Neural cell (in vitro differentiated cells): ENCODE results near the gene NRARP. TPM values are rescaled to one million over a fixed set of nuclear protein-coding genes. Genes with fewer than 3 reads are reported as not detected.

Experiments
- H2AFZ ChIP-seq: fragments of 200-600, 300-800 bp; sonication (generic), shearing (Covaris generic); 2 replicates; pipeline ENCODE4 v1.6.0; 2014; ENCODE audit warnings: low read depth, mild to moderate bottlenecking, antibody characterized with exemption, low read length, moderate library complexity
- H3F3A ChIP-seq: fragments of 200-600 bp; shearing (Covaris generic); 2 replicates; pipeline ENCODE4 v1.6.1; 2016; ENCODE audit warnings: mild to moderate bottlenecking, moderate library complexity, mixed read lengths, antibody characterized with exemption, low read length; ENCODE audit not compliant: insufficient read depth, poor library complexity, severe bottlenecking
- H3K27ac ChIP-seq: fragments of 200-600, 300-800 bp; sonication (generic), shearing (Covaris generic); 2 replicates; pipeline ENCODE4 v1.5.1; 2014; ENCODE audit warnings: mild to moderate bottlenecking, low read length, moderate library complexity
- H3K27me3 ChIP-seq: fragments of 300-800, 200-600 bp; sonication (generic), shearing (Covaris generic); 2 replicates; pipeline ENCODE4 v1.6.0; 2014; ENCODE audit warnings: mild to moderate bottlenecking, low read depth, low read length, moderate library complexity; ENCODE audit not compliant: insufficient read depth
- H3K36me3 ChIP-seq: fragments of 300-800, 200-600 bp; sonication (generic), shearing (Covaris generic); 2 replicates; pipeline ENCODE4 v1.5.1; 2014; ENCODE audit warnings: mild to moderate bottlenecking, antibody characterized with exemption, low read length, moderate library complexity; ENCODE audit not compliant: insufficient read depth
- H3K4me2 ChIP-seq: fragments of 300-800, 200-600 bp; sonication (generic), shearing (Covaris generic); 2 replicates; pipeline ENCODE4 v1.6.0; 2014; ENCODE audit warnings: mild to moderate bottlenecking, low read length
- H3K4me3 ChIP-seq: fragments of 300-800, 200-600 bp; sonication (generic), shearing (Covaris generic); 2 replicates; pipeline ENCODE4 v1.5.1; 2014; ENCODE audit warnings: mild to moderate bottlenecking, low read length, moderate library complexity
- H3K79me2 ChIP-seq: fragments of 200-600 bp; shearing (Covaris generic); replicated peaks from 2 replicates; pipeline ENCODE4 v1.6.0; 2014; ENCODE audit warnings: mild to moderate bottlenecking, low read length, moderate library complexity; ENCODE audit not compliant: insufficient read depth
- H3K9ac ChIP-seq: fragments of 300-800, 200-600 bp; sonication (generic), shearing (Covaris generic); 2 replicates; pipeline ENCODE4 v1.6.1; 2016; ENCODE audit warnings: mild to moderate bottlenecking, low read length, mixed read lengths
- H3K9me2 ChIP-seq: fragments of 200-600 bp; shearing (Covaris generic); 2 replicates; pipeline ENCODE4 v1.6.1; 2016; ENCODE audit warnings: mild to moderate bottlenecking, low read length, mixed read lengths; ENCODE audit not compliant: insufficient read depth
- H3K9me3 ChIP-seq: fragments of 200-600, 300-800 bp; sonication (generic), shearing (Covaris generic); 2 replicates; pipeline ENCODE4 v1.6.1; 2016; ENCODE audit warnings: mild to moderate bottlenecking, mixed run types, low read length, moderate library complexity, mixed read lengths
- H4K20me1 ChIP-seq: fragments of 200-600 bp; shearing (Covaris generic); 2 replicates; pipeline ENCODE4 v1.6.1; 2016; ENCODE audit warnings: mild to moderate bottlenecking, mixed run types; ENCODE audit not compliant: insufficient read depth
- EP300 ChIP-seq: fragments of 450-650 bp; conservative IDR thresholded peaks from 2 replicates; pipeline ENCODE4 v1.6.1; 2014; ENCODE audit warnings: antibody characterized with exemption, mild to moderate bottlenecking, moderate library complexity; ENCODE audit not compliant: poor library complexity, severe bottlenecking
- MXI1 ChIP-seq: fragments of 450-650 bp; conservative IDR thresholded peaks from 2 replicates; pipeline ENCODE4 v1.6.1; 2014; ENCODE audit warnings: antibody characterized with exemption, mild to moderate bottlenecking; ENCODE audit not compliant: poor library complexity, severe bottlenecking
- POLR2AphosphoS5 ChIP-seq: IDR thresholded peaks from 2 replicates; pipeline ENCODE4 v1.6.1; 2012
- RAD21 ChIP-seq: fragments of 450-650 bp; conservative IDR thresholded peaks from 2 replicates; pipeline ENCODE4 v1.6.1; 2014; ENCODE audit warnings: antibody characterized with exemption, mild to moderate bottlenecking, moderate library complexity
- SMC3 ChIP-seq: fragments of 450-650 bp; conservative IDR thresholded peaks from 2 replicates; pipeline ENCODE4 v1.6.1; 2014; ENCODE audit warnings: antibody characterized with exemption, mild to moderate bottlenecking, moderate library complexity; ENCODE audit not compliant: poor library complexity
- polyA plus RNA-seq: library from polyadenylated mRNA; depleted of rRNA; stranded (reverse); fragments of >200 nt; gene quantifications from 2 replicates; pipeline ENCODE4 v1.2.3, GENCODE V29; 2014
- TF ChIP-seq, protein P1 (sequence below): fragments of 450-650 bp; IDR thresholded peaks from 2 replicates; pipeline ENCODE4 v1.5.1; 2014; ENCODE audit warnings: antibody characterized with exemption, mild to moderate bottlenecking, moderate library complexity; ENCODE audit not compliant: poor library complexity, severe bottlenecking

The NRARP gene
- polyA plus RNA-seq, 1 donor from 2014 or later: 2.3 TPM

DNA sequence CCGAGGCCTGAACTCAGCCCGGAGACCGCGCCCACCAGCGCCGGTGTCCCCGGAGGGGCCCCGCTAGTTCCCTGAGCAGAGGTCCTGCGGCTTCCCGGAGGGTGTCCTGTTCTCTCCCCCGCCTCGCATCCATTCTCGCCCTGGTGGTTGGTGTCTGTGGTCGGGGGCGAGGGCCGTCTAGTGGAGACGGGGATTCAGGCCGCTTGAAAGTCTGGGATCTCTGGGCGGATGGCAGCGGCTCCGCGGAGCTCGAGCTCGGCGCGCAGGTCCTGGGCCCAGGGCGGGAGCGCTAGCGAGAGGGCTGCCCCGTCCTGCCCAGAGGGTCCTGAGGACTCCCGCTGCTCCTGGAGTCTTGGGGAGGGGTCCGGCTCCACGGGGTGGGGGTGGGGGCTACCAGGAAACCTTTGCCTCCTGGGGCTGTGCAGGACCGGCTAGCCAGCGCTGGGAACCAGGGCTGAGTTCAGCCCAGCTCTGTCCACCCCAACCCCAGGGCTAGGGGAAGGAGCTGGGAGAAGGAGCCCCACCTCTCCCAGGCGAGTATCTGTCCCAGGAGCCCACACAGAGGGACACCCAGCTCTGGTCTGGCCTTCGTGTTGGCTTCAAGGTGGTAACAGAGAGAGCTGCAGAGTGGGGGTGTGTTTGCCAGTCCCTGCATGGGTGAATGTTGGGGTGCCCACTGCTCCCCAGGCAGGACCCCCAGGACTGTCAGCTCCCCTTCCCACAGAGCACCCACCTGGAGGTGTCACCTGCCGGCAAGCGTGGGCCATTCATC lies 20.5 kb downstream of the NRARP start:
- Histone ChIP-seq H3K9ac (no peak overlapping the region), H2AFZ (no peak overlapping the region), H3K27me3 (peaks cover 18% of the 10 kb centered on the region), H3K9me3 (no peaks in the 10 kb centered on the region), H3F3A (no peaks in the 10 kb centered on the region), H4K20me1 (no peaks in the 10 kb centered on the region), H3K9me2 (no peaks in the 10 kb centered on the region), H3K4me2 (no peak overlapping the region), H3K36me3 (no peaks in the 10 kb centered on the region), H3K4me3 (no peak overlapping the region), H3K27ac (no peak overlapping the region), H3K79me2 (no peaks in the 10 kb centered on the region)
- no peak for TF ChIP-seq SMC3

DNA sequence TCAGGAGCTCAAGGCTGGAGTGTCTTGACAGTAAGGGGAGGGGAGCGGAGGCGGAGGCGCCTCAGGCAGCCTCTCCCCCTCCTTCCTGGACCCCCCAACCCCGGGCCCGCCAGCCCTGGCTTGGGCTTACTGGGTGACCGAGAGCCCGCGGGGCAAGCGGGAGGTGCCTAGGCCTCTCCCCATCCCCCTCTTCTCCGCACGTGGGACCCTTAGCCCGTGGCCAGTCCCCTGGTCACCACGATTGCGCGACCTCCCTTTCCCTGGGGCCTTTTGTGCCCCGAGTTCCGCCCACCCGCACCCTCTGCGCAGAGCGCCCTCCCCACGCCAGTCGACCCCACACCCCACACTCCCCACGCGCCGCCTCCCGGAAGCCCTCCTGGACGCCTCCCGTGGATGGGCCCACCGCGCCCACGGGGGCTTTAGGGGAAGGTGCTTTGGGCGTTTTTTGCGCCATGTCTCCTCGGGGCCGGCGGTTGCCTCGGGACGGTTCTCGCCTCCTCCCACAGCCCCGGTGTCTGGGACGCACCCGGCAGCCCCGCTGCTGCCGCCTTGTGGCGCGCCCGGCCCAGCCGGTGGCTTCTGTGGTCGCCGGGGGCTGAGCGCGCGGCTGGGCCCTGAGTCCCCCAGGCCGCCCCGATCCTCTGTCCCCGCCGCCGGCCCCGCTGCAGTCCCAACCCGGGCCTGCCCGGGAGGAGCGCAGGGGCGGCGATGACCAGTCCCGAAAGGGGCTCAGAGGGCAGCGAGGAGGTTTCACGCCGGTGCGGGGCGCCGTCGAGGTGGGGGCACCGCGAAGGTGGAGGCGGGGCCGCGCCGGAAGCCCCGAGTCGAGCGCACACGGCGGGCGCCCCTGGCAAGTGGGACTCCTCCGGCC lies 21.4 kb downstream of the NRARP start:
- no peaks in the 10 kb centered on the region for H3K9me3 ChIP-seq
- H3K9ac ChIP-seq: no peak overlapping the region
- H3K79me2 ChIP-seq: no peaks in the 10 kb centered on the region
- peaks cover 18% of the 10 kb centered on the region for H3K27me3 ChIP-seq
- no peak overlapping the region for H3K4me3 ChIP-seq
- no peaks in the 10 kb centered on the region for H3K36me3 ChIP-seq
- H2AFZ ChIP-seq: no peak overlapping the region
- H3F3A ChIP-seq: no peaks in the 10 kb centered on the region
- no peaks in the 10 kb centered on the region for H3K9me2 ChIP-seq
- H4K20me1 ChIP-seq: no peaks in the 10 kb centered on the region
- H3K27ac ChIP-seq: no peak overlapping the region
- H3K4me2 ChIP-seq: no peak overlapping the region
- TF ChIP-seq POLR2AphosphoS5 (no peak), MXI1 (no peak), RAD21 (no peak)
- TF ChIP-seq, protein P1, sequence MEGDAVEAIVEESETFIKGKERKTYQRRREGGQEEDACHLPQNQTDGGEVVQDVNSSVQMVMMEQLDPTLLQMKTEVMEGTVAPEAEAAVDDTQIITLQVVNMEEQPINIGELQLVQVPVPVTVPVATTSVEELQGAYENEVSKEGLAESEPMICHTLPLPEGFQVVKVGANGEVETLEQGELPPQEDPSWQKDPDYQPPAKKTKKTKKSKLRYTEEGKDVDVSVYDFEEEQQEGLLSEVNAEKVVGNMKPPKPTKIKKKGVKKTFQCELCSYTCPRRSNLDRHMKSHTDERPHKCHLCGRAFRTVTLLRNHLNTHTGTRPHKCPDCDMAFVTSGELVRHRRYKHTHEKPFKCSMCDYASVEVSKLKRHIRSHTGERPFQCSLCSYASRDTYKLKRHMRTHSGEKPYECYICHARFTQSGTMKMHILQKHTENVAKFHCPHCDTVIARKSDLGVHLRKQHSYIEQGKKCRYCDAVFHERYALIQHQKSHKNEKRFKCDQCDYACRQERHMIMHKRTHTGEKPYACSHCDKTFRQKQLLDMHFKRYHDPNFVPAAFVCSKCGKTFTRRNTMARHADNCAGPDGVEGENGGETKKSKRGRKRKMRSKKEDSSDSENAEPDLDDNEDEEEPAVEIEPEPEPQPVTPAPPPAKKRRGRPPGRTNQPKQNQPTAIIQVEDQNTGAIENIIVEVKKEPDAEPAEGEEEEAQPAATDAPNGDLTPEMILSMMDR: peak; percentile 48

DNA sequence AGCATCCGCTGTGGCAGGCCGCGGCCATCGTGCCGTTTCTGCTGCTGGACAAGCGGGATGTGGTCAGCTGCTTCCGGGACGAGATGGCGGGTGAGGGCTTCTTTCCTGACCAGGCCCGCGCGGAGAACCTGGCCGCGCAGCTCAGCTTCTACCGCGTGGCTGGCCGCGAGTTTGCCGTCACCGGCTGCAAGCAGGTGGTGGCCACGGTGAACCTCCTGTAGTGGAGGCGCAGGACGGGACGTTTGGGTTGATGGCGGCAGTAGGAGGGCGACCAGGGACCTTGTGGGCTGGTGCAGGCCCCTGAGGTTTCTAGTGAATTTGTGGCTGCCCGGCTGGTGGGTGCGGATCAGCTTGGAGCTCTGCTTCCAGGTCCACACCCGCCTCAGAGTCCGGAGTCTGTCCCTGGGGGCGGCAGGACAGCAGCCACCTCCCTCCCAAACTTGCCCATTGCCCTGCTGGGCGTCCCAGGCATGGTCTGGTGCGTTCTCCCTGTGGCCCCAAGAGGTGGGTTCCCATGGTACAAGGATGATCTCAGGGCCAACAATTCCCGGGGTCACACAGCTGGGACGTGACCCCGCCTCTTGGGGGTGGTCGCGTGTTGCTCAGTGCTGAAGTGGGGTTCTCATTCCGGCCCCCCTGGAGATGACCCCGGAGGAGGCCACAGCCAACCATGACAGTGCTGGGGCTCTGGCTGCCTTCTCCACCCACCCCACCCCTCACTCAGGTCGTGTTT lies 22.2 kb downstream of the NRARP start:
- Histone ChIP-seq H4K20me1 (no peaks in the 10 kb centered on the region), H3K27ac (no peak overlapping the region), H3K4me3 (no peak overlapping the region), H3K36me3 (no peaks in the 10 kb centered on the region), H3K4me2 (no peak overlapping the region), H2AFZ (no peak overlapping the region), H3F3A (no peaks in the 10 kb centered on the region), H3K9me2 (no peaks in the 10 kb centered on the region), H3K27me3 (peaks cover 18% of the 10 kb centered on the region), H3K9ac (no peak overlapping the region), H3K9me3 (no peaks in the 10 kb centered on the region), H3K79me2 (no peaks in the 10 kb centered on the region)
- TF ChIP-seq SMC3 (no peak), EP300 (no peak), POLR2AphosphoS5 (no peak), RAD21 (no peak)
